Panc1 (cell line): Measurements from ENCODE around the gene ATP6V0E2.

ENCODE experiments used
- TF ChIP-seq, protein P1 (sequence below): fragments of 450-650 bp; IDR thresholded peaks from 2 replicates; pipeline ENCODE4 v1.5.1; 2017; ENCODE audit warnings: mild to moderate bottlenecking
- TF ChIP-seq, protein P2 (sequence below), 2 experiments: IDR thresholded peaks; 2 replicates each; pipeline ENCODE4 v1.6.1; 2011 to 2012; ENCODE audit warnings: low read depth in 2 of 2, control low read depth in 1 of 2, low read length in 1 of 2, mild to moderate bottlenecking in 1 of 2, moderate library complexity in 1 of 2; ENCODE audit not compliant: insufficient read depth in 1 of 2

DNA sequence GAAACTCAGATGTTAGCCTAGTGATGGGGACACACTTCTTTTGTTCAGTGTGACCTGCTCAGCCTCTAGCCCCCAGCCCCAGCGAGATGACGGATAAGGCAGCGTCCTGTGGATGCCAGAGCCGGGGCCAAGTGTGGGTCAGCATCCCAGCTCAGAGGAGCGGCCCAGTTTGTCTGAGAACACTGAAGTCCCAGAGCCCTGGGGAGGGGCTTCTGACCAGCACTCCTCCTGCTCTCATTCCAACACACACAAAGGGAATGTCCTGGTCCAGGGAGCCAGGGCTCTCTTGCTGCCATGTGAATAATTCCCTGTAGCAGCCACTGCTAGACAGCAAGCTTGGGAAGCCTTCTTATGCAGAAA lies 4.5 kb upstream of the ATP6V0E2 start:
- TF ChIP-seq, protein P1, sequence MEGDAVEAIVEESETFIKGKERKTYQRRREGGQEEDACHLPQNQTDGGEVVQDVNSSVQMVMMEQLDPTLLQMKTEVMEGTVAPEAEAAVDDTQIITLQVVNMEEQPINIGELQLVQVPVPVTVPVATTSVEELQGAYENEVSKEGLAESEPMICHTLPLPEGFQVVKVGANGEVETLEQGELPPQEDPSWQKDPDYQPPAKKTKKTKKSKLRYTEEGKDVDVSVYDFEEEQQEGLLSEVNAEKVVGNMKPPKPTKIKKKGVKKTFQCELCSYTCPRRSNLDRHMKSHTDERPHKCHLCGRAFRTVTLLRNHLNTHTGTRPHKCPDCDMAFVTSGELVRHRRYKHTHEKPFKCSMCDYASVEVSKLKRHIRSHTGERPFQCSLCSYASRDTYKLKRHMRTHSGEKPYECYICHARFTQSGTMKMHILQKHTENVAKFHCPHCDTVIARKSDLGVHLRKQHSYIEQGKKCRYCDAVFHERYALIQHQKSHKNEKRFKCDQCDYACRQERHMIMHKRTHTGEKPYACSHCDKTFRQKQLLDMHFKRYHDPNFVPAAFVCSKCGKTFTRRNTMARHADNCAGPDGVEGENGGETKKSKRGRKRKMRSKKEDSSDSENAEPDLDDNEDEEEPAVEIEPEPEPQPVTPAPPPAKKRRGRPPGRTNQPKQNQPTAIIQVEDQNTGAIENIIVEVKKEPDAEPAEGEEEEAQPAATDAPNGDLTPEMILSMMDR: no peak
- TF ChIP-seq, protein P2, sequence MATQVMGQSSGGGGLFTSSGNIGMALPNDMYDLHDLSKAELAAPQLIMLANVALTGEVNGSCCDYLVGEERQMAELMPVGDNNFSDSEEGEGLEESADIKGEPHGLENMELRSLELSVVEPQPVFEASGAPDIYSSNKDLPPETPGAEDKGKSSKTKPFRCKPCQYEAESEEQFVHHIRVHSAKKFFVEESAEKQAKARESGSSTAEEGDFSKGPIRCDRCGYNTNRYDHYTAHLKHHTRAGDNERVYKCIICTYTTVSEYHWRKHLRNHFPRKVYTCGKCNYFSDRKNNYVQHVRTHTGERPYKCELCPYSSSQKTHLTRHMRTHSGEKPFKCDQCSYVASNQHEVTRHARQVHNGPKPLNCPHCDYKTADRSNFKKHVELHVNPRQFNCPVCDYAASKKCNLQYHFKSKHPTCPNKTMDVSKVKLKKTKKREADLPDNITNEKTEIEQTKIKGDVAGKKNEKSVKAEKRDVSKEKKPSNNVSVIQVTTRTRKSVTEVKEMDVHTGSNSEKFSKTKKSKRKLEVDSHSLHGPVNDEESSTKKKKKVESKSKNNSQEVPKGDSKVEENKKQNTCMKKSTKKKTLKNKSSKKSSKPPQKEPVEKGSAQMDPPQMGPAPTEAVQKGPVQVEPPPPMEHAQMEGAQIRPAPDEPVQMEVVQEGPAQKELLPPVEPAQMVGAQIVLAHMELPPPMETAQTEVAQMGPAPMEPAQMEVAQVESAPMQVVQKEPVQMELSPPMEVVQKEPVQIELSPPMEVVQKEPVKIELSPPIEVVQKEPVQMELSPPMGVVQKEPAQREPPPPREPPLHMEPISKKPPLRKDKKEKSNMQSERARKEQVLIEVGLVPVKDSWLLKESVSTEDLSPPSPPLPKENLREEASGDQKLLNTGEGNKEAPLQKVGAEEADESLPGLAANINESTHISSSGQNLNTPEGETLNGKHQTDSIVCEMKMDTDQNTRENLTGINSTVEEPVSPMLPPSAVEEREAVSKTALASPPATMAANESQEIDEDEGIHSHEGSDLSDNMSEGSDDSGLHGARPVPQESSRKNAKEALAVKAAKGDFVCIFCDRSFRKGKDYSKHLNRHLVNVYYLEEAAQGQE (IDR thresholded peaks at IDR 0.05; ENCODE audit: insufficient read depth in 1 of 2, low read depth in 2 of 2, low read length in 1 of 2): no peak
